Cortex of kidney (tissue), 1 donor: ENCODE measurements around the gene SLC24A4.

ENCODE experiments used
- DNase-seq: peaks from one replicate; lab custom pipeline; 2025; lab: John Stamatoyannopoulos, UW

SLC24A4 gene

GRCh38 chr14:92500491-92500941 is 177.6 kb downstream of the SLC24A4 start:
- DNase-seq = no peak

DNA sequence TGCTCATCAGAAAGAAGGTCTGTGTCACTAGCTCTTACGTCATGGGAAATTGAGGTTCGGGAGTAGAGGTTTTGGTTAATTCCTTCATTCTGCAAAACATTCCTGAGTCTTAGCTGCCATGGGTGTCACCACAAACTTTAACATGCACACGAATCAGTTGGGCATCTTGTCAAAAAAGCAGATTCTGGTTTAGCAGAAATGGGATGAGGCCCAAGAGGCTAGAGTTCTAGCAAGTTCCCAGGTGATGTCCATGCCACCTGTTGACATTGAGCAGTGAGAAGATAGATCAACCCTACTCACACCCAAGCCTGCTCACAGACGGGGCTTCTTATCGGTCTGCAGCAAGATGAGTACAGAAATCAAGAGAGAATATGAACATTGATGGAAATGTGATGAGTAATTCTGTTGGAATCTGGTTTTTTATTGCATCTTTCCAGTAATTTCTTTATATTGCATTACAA is 179.0 kb downstream of the SLC24A4 start:
- no peak for DNase-seq

DNA sequence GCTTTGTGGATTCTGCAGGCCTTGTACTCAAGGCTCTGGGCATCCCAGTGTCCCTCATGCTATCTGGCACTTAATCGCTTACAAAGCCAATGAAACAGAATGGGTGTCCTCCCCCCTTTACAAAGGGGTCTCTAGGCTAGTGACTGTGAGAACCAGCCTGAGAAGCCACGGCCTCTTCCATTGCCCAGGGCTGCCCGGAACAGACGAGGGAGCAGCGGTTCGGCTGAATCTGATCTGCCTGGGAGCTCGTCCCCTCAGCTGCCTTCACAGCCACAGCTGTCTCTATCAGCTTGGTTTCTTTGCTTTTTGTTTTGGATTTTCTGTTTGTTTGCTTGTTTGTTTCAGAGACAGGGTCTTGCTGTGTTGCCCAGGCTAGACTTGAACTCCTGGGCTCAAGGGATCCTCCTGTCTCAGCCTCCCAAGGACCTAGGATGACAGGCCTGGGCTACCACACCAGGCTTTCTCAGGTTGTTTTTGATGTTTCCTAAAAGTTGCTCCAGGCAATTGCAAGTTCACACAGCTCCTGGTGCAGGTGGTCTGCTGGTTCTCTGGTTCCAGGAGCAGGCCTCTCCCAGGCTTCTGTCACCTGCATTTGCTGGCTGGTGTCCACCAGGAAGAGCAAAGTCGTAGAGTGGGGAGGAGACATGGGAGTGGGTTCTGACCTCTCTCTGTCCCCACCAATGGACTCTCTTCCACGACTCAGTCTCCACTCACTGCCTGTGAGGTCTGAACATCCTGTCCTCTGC is 179.7 kb downstream of the SLC24A4 start:
- no peak for DNase-seq

GRCh38 chr14:92503756-92504491 is 181.0 kb downstream of the SLC24A4 start:
- DNase-seq = no peak

- DNase-seq = no peak
Observed at GRCh38 chr14:92505826-92506225, 182.9 kb downstream of the SLC24A4 start.

- DNase-seq = no peak
Observed at GRCh38 chr14:92506231-92506630, 183.3 kb downstream of the SLC24A4 start.

DNA sequence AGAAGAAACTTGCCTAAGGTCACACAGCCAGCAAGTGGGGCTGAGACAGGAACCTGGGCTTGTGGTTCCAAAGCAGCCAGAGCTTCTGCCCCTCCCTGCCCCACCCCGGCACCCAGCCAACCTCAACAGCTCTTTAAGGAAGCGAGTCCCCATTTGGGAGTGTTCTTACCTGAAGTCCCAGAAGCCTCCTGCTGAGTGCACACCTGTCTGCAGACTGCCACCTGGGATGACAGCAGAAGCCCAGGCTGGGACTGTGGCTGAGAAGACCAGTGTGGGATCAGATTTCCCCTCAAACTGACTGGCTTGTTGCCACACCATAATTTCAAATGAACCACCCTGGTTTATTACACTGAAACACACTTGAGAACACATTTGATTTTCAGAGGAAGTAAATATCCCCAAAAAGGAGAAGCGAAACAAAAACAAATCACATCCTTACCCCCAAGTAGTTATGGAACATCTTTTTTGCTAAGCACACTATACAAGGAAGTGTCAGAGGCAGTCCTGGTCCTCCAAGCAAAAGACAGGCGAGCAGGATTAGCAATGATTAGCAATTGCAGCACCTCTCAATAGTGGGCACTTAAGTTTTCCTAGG is 184.3 kb downstream of the SLC24A4 start:
- no peak for DNase-seq

DNA sequence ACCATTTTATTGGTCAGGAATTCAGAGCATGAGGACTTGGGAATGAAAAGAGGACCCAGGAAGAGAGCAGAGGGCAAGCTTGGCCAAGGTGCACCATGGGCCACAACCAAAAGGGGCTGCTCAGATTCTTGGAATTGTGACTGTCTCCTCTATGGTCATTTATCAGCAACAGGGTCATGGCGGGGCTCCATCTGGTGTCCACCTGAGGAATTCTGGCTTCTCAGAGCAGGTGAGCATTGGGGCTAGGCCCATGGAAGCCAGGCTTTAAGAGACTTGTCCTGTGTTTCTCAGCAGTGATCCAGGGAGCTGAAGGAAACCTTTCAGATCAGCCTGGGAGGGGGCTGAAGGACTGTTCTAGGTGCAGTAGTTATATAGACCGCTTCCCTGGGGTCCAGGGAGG is 188.0 kb downstream of the SLC24A4 start:
- no peak for DNase-seq

DNA sequence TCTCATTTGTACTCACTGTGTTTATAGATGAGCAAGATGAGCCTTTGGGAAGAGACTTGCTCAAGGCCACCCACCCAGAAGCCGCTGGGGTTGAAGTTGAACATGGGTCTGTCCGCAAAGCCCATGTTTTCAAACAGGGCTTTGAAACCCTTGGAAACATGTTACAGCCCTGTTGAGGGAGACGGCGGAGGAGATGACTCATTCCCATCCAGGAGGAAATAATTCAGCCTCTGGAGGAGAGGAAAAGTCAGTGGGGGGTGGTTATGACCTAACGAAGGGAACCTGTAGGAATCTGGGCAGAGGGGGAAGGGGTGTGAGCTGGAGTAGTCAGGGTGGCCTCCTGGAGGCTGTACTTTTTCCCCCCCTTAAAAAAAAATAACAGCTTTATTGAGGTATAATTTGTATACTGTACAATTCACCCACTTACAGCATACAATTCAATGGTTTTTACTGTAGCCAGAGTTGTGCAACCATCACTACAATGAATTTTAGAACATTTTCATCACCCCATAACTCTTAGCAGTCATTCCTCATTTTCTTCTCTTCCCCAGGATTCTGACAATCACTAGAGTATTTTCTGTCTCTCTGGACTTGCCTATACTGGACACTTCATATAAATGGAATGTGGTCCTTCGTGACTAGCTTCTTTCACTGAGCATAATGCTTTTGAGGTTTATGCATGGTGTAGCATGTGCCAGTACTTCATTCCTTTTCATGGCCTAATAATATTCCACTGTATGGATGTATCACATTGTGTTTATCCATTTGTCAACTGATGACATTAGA is 188.7 kb downstream of the SLC24A4 start:
- DNase-seq = no peak

- no peak for DNase-seq
Observed at GRCh38 chr14:92512807-92513203, 189.8 kb downstream of the SLC24A4 start.

- no peak for DNase-seq
Observed at GRCh38 chr14:92513204-92513965, 190.4 kb downstream of the SLC24A4 start, which contains the start of gene RIN3. Gene RIN3 (plus strand): TSS chr14:92513781. CDS start chr14:92513933, 152 bp downstream.

DNA sequence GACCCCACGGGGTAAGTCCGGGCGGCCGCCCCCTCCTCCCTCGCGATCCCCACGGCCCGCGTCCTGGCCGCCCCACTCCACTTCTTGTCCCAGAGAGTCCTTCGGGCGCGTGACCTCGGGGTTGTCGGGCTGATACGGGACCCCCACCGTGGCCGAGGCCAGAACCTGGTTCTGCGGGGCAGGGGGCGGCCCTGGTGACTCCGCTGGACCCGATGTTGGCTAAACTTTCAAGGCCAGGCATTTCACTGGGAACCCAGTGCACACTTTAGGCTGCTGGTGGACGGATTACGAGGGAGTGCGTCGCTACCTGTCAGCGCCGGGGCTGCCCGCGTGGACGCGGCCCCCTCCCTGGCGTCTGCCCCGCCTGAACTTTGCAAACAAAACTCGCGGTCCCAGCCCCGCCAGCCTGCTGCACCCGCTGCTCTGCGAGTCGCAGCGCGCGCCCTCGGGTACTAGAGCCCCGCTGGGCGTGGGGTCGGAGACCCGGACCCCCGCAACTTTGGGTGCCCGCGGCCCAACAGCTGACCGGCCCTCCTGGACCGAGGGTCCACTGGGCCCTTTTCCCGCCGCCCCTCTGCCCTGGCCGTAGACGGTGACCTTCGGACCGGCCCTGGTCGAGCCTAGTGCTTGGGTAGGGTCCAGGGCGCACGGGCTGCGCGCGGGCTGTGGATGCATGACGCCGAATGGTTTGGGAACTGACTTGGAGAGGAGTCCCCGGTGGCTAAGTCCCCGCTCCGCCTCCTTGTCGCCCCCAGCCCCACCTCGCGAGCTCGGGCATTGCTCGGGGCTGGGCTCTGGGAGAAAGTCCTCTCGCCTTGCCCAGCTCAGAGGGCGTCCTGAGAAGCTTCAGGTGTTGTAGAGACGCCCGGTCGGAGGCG is 191.2 kb downstream of the SLC24A4 start:
- no peak for DNase-seq

- no peak for DNase-seq
Observed at GRCh38 chr14:92514844-92515514, 192.0 kb downstream of the SLC24A4 start.

- no peak for DNase-seq
Observed at GRCh38 chr14:92515546-92516343, 192.8 kb downstream of the SLC24A4 start.

DNA sequence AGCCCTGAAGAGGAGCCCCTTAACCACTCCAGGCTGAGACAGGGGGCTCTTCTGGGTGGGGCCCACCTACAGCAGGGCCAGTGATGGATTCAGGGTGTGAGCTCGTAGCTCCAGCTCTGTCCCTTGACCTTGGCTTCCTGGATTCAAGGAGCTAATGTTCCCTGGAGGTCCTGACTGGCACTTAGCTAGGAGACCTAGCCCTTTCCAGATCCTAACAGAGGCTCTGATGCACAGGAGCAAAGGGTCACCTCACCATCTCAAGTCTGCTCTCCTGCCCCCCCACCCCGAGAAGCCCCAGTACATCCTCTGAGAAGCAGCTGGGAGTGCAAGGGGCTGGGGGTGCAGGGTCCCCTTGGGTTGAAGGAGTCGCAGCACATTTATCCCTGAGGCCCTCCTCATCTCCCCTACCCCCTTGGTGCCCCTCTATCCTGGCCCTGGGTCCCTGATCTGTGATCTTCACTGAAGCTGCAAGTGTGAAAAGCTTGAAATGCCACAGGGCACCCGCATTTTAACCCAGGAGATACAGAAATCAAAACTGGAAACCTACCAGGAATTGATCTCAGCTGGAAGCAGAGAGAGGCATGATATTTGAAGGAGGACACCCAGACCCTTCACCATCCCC is 193.5 kb downstream of the SLC24A4 start:
- no peak for DNase-seq

GRCh38 chr14:92516966-92517506 is 194.1 kb downstream of the SLC24A4 start:
- no peak for DNase-seq

DNA sequence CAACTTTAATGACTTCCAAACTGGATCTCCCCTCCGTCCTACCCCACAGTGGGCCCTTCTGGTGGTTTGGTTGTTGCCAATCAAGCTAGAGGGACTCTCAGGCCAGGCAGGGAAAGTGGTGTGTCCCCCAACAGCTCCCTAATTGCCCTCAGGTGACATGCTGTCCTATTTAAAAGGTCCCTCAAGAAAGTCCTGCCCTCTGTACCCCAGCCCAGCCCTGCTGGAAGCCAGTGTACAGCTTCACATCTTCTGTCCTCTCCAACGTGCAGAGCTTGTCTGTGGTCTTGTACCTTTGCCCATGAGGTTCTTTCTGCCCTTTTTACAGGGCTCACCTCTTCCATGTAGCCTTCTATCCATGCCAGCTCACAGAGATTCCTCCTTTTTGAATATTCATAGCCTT is 194.8 kb downstream of the SLC24A4 start:
- DNase-seq = no peak
